HG03097 (cell line): Measurements from ENCODE around the gene NFXL1.

Source experiments
- ATAC-seq: cut with Tn5 transposase; IDR thresholded peaks from one replicate; pipeline ENCODE4 v1.9.1; 2021; ENCODE audit not compliant: unreplicated experiment, low FRiP score

The NFXL1 gene

GRCh38 chr4:47837094-47837907, 77.1 kb downstream of the NFXL1 start:
- ATAC-seq = peak; percentile 57

GRCh38 chr4:47836641-47837093, 77.7 kb downstream of the NFXL1 start:
- peak; percentile 74 for ATAC-seq

- ATAC-seq = no peak
These were observed 78.9 kb downstream of the NFXL1 start for GRCh38 chr4:47835494-47835893.

GRCh38 chr4:47831026-47831679, 83.2 kb downstream of the NFXL1 start:
- ATAC-seq = no peak

- no peak for ATAC-seq
These were observed 83.9 kb downstream of the NFXL1 start for GRCh38 chr4:47830265-47831025.

- no peak for ATAC-seq
These were observed 84.9 kb downstream of the NFXL1 start for GRCh38 chr4:47829438-47829837.

GRCh38 chr4:47827343-47828047, 86.9 kb downstream of the NFXL1 start:
- no peak for ATAC-seq

GRCh38 chr4:47824840-47825239, 89.5 kb downstream of the NFXL1 start:
- no peak for ATAC-seq

- ATAC-seq = no peak
These were observed 95.2 kb downstream of the NFXL1 start for GRCh38 chr4:47819178-47819577.

GRCh38 chr4:47817275-47817674, 97.1 kb downstream of the NFXL1 start:
- ATAC-seq = no peak

- ATAC-seq = no peak
These were observed 97.6 kb downstream of the NFXL1 start for GRCh38 chr4:47816748-47817147.

GRCh38 chr4:47814618-47815295, 99.6 kb downstream of the NFXL1 start:
- ATAC-seq = no peak

- no peak for ATAC-seq
These were observed 104.7 kb downstream of the NFXL1 start for GRCh38 chr4:47809654-47810203.

GRCh38 chr4:47804598-47804997, 109.8 kb downstream of the NFXL1 start:
- ATAC-seq = no peak

GRCh38 chr4:47801481-47802002, 112.8 kb downstream of the NFXL1 start:
- ATAC-seq = no peak

- ATAC-seq = no peak
These were observed 116.2 kb downstream of the NFXL1 start for GRCh38 chr4:47798165-47798564.
